HL-60 (cell line): ENCODE measurements around the gene NEXMIF.
"Not testable (repeated sequence)": the region's sequence is repeated elsewhere in the genome, so short reads cannot be mapped to it uniquely, and the experiment has no call there.

Experiments
- CTCF ChIP-seq: IDR thresholded peaks from one replicate; pipeline ENCODE4 v1.5.1; 2011; ENCODE audit warnings: low read length, control low read depth, inconsistent platforms; ENCODE audit not compliant: insufficient read depth
- GABPA ChIP-seq: IDR thresholded peaks from 2 replicates; pipeline ENCODE4 v1.6.1; 2012; ENCODE audit warnings: low read depth
- POLR2AphosphoS5 ChIP-seq: IDR thresholded peaks from 2 replicates; pipeline ENCODE4 v1.6.1; 2012; ENCODE audit warnings: low read depth
- REST ChIP-seq: IDR thresholded peaks from 2 replicates; pipeline ENCODE4 v1.6.1; 2012; ENCODE audit warnings: low read depth; ENCODE audit not compliant: insufficient replicate concordance

GRCh38 chrX:74882383-74882782 lies 42.9 kb downstream of the NEXMIF start:
- not testable (repeated sequence) for TF ChIP-seq CTCF, POLR2AphosphoS5, GABPA, REST
